Measurements from ENCODE around the gene PTPN22. TPM values are rescaled to one million over a fixed set of nuclear protein-coding genes. Genes with fewer than 3 reads are reported as not detected.

The PTPN22 gene
- total and polyA plus RNA-seq, 9 of the 15 experiments (the other 6 are each of a cell fraction or from before 2014, with no cell fraction given): 0.45 to 4.6 (median 1.1) TPM

- peak; percentile 30; the same call in 1 of the 2 replicates for TF ChIP-seq RERE (CRISPR knock-in tag; IDR thresholded peaks at IDR 0.05; ENCODE audit: borderline replicate concordance)
- no peak for TF ChIP-seq TBL1XR1 (IDR thresholded peaks at IDR 0.05; ENCODE audit: low read length in 2 of 2)
- TF ChIP-seq SIRT6 (IDR thresholded peaks at IDR 0.05; ENCODE audit: low read depth, low read length): no peak
- 0 out of 2 replicates have a peak, but pooled peaks have one; percentile 8 for TF ChIP-seq SP1 (CRISPR knock-in tag; IDR thresholded peaks at IDR 0.05)
- TF ChIP-seq UBTF (IDR thresholded peaks at IDR 0.05; ENCODE audit: borderline replicate concordance in 1 of 2, low read depth in 2 of 2, low read length in 2 of 2): peak; percentile 86 to 88; a peak in 2 of 4 replicates
- no peak for TF ChIP-seq ZNF764 (CRISPR knock-in tag; IDR thresholded peaks at IDR 0.05; ENCODE audit: low read depth)
- 0 out of 2 replicates have a peak, but pooled peaks have one; percentile 50 for TF ChIP-seq OTX1 (CRISPR knock-in tag; IDR thresholded peaks at IDR 0.05)
- peak; percentile 33; the same call in 1 of the 2 replicates for TF ChIP-seq E2F1 (CRISPR knock-in tag; IDR thresholded peaks at IDR 0.05)
- 0 out of 2 replicates have a peak, but pooled peaks have one; percentile 9 for TF ChIP-seq ZFPM2 (CRISPR knock-in tag; IDR thresholded peaks at IDR 0.05)
- TF ChIP-seq FOS (IDR thresholded peaks at IDR 0.05; ENCODE audit: extremely low read depth, insufficient read length): no peak
- no peak for TF ChIP-seq NFIX (CRISPR knock-in tag; IDR thresholded peaks at IDR 0.05; ENCODE audit: low read depth)
- TF ChIP-seq ZBTB17 (CRISPR knock-in tag; IDR thresholded peaks at IDR 0.05): 0 out of 2 replicates have a peak, but pooled peaks have one; percentile 22
- TF ChIP-seq ZBTB1 (CRISPR knock-in tag; IDR thresholded peaks at IDR 0.05; ENCODE audit: borderline replicate concordance, low read depth): 0 out of 2 replicates have a peak, but pooled peaks have one; percentile 22
- TF ChIP-seq EZH2 (IDR thresholded peaks at IDR 0.05; ENCODE audit: borderline replicate concordance, low read depth, low read length): no peak
- 0 out of 2 replicates have a peak, but pooled peaks have one; percentile 31 for TF ChIP-seq ATF6 (CRISPR knock-in tag; IDR thresholded peaks at IDR 0.05)
Measured at GRCh38 chr1:113811156-113811887, 60.2 kb downstream of the PTPN22 start (continued).

Data from K562 (cell line).